SK-N-MC (cell line): ENCODE results near the gene PARVB.
A peak's percentile ranks its signal among the peaks of the same experiment; 100 is the strongest.

Source experiments
- DNase-seq: peaks from one replicate; pipeline ENCODE4 v3.0.0-alpha.2; 2011; ENCODE audit warnings: low read depth, low spot score
- H3K27ac ChIP-seq: fragments of 200-600 bp; sonication (generic); 2 replicates; pipeline ENCODE4 v1.5.1; 2016; ENCODE audit warnings: mixed run types
- H3K36me3 ChIP-seq: fragments of 200-600 bp; sonication (generic); 2 replicates; pipeline ENCODE4 v1.6.1; 2017; ENCODE audit warnings: antibody characterized with exemption, low read length, mixed read lengths; ENCODE audit not compliant: insufficient read depth
- H3K4me3 ChIP-seq: fragments of 200-600 bp; sonication (generic); 2 replicates; pipeline ENCODE4 v1.5.1; 2016
- H3K9ac ChIP-seq: fragments of 200-600 bp; sonication (generic); 2 replicates; pipeline ENCODE4 v1.8.0; 2017; ENCODE audit warnings: mixed run types, mixed read lengths; ENCODE audit not compliant: insufficient read length
- H3K9me3 ChIP-seq: fragments of 200-600 bp; sonication (generic); 2 replicates; pipeline ENCODE4 v1.6.1; 2017; ENCODE audit warnings: low read depth, mild to moderate bottlenecking, antibody characterized with exemption, low read length, moderate library complexity, mixed read lengths
- EZH2 ChIP-seq: fragments of 200-600 bp; sonication (generic); IDR thresholded peaks from one replicate; pipeline ENCODE4 v1.6.1; 2017; ENCODE audit warnings: antibody characterized with exemption
- FOXP2 ChIP-seq: optimal IDR thresholded peaks from 2 replicates; pipeline ENCODE3; 2011; ENCODE audit warnings: mild to moderate bottlenecking, moderate library complexity; ENCODE audit not compliant: insufficient read depth; ENCODE audit errors: extremely low read length, control extremely low read depth
- POLR2AphosphoS5 ChIP-seq: IDR thresholded peaks from 2 replicates; pipeline ENCODE4 v1.6.1; 2012; ENCODE audit warnings: mild to moderate bottlenecking, low read depth, low read length, borderline replicate concordance

The PARVB gene

DNA sequence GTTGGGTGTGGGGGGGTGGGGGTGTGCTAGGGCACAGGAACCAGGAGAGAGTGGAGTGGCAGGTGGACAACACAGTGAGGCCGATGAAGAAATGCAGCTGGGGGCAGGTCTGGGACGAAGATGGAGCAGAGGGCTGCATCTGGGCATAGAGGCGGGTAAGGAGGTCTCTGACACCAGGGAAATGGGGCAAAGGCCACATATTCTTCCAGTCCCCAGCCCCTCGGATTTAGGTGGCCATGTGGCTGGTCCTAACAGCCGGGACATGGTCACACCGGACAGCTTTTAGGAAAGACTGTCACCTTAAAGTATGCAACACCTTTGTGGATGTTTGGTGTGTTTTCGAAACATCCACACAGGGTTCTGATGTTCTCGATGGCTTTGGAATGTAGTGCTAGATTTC lies 151.6 kb downstream of the PARVB start:
- no peak overlapping the region for H3K27ac ChIP-seq
- no peaks in the 10 kb centered on the region for H3K9me3 ChIP-seq
- no peak for DNase-seq
- H3K4me3 ChIP-seq: no peak overlapping the region
- TF ChIP-seq FOXP2 (no peak), EZH2 (no peak), POLR2AphosphoS5 (no peak)
- H3K9ac ChIP-seq: no peak overlapping the region
- H3K36me3 ChIP-seq: no peaks in the 10 kb centered on the region

DNA sequence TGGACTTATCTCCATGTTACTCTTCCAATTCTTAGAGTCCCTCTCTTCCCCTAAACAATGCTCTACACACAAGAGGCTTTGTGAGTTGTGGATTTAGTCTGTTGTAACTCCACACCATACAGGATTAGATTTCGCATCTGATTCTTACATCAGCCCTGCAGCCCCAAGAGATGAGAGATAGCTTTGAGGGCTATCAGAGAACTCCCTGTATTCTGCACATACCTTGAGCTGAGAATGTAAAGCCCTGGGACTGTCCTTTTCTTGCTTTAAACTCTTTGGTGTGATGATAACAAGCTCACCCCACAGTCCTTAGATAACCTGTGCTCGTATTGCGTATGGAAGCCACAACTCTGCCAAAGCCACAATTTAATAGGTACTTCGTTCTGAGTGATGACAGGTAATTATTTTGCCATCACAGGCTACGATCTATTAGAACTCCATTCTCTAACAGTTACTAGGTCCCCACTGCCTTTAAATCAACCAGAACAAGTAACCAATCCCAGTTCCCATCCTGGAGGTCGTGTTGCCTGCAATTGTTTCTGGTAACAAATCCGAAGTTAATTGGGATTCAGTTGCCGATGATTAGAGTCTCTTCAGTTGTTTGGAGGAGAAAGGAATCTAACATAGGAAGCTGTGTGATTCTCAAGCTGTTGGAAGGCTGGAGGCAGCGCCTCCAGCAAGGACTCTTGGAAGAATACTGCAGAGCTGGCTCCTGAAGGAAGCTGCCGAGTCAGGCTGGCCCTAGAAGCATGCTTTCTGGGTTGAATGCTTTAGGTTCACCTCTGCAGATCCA lies 155.3 kb downstream of the PARVB start:
- no peak for DNase-seq
- Histone ChIP-seq H3K9me3 (no peaks in the 10 kb centered on the region), H3K36me3 (no peaks in the 10 kb centered on the region), H3K4me3 (peak overlapping the region; percentile 49), H3K27ac (peak overlapping the region; percentile 86), H3K9ac (peak overlapping the region; percentile 51)
- no peak for TF ChIP-seq FOXP2
- no peak for TF ChIP-seq POLR2AphosphoS5
- TF ChIP-seq EZH2: no peak

DNA sequence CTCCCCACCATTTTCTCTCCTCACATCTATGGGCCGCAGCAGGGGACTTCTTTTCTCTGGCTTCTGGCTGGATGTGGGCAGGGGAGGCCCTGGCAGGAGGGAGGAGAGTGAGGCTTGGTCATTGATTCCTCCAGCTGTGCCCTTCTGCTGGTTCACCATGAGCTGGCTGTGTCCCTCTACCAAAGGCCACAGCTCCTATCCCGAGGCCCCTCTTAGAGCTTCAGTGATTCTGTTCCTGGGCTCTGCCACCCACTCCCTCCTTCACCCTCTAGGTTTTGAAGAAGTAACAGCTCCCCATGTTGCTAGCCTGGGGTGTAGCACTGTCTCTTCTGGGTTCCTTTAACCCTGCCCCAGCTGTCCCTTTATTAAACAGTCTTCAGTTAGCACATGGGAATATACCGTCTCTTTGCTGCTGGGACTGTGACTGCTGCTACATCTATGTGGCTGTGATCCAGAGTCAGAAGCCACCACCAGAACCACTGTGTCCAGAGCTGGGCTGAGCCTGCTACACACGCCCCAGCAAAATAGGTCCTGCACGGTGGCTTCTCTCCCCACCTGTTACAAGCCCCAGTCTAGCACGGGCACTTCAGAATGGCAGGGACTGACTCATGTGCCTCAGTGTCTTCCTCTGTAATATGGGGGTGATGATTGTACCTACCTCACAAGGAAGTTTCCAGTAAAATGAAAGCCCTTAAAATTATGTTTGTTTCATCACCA lies 156.0 kb downstream of the PARVB start:
- peak overlapping the region; percentile 49 for H3K4me3 ChIP-seq
- H3K9ac ChIP-seq: peak overlapping the region; percentile 51

DNA sequence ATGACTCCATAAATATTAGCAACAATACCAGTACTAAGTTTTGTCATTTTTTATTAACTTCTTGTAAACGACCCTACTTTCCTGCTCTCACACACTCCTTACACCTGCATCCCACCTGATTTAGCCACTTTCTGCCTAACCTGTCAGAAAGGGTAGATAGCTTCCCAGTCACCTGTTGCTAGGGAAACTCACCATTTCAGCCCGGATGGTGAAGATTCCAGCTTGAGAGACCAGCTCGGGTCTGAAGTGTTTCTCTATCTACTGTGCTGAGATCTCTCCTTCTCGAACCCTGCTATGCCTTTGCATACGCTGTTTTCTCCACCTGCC lies 156.6 kb downstream of the PARVB start, which contains the start of gene PARVG:
TSS of gene PARVG (plus strand) at position 220 of the 327 bp plus-strand sequence. CDS start 2,405 bp downstream, outside the sequence.
- H3K9me3 ChIP-seq: no peaks in the 10 kb centered on the region
- no peaks in the 10 kb centered on the region for H3K36me3 ChIP-seq
- TF ChIP-seq EZH2 (no peak), FOXP2 (no peak), POLR2AphosphoS5 (no peak)
- H3K27ac ChIP-seq: peak within 1 kb of the TSS; percentile 86
- peak within 1 kb of the TSS; percentile 54 for H3K4me3 ChIP-seq
- peak within 1 kb of the TSS; percentile 53 for H3K9ac ChIP-seq
- DNase-seq: no peak

More for the DNA sequence above, 156.0 kb downstream of the PARVB start:
- no peak for DNase-seq
- Histone ChIP-seq H3K27ac (peak overlapping the region; percentile 86), H3K36me3 (no peaks in the 10 kb centered on the region), H3K9me3 (no peaks in the 10 kb centered on the region)
- TF ChIP-seq POLR2AphosphoS5 (no peak), FOXP2 (no peak), EZH2 (no peak)

DNA sequence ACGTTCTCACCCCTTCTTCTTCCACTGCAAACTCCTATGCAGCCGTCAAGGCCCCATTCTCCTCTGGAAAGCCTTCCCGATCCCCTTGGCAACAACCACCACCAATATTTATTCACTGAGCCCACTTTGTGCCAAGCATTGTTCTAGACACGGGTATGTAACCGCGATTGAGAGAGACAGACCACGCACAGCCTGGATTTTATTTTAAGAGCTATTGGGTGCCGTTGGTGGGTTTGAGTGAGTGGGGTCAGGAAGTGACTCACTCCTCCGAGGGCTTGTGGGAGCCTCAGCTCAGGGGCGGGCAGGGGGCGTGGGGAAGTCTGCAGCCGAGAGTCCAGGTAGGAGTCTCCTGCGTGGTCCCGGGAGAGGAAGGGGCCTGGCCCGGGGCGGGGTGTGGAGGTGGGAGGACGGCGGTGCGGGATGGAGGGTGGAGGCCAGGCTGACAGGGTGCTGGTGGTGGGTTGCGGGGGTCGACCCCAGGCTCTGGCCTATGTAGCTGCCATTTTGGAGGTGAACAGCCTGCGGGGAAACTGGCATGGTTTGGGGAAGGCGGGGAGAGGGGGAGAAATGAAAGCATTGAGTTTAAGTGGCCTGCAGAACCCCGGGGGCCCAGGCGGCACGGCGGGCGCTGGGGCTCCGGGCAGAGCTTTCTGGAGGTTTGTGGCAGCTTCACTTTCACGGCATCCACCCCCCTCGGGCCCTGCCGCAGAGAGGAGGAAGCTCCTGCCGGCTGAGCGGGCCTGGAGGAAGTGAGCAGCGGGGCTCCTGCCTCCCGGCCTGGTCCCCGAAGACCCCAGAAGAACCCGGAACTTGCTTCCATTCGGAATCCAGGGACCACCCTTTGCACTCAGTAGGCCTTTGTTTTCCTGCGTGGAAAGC lies 157.2 kb downstream of the PARVB start:
- peak overlapping the region; percentile 54; the same call in 1 of the 2 replicates for H3K4me3 ChIP-seq
- no peaks in the 10 kb centered on the region for H3K36me3 ChIP-seq
- peak overlapping the region; percentile 59 for H3K27ac ChIP-seq
- TF ChIP-seq EZH2: no peak
- DNase-seq: no peak
- H3K9me3 ChIP-seq: no peaks in the 10 kb centered on the region
- H3K9ac ChIP-seq: peak overlapping the region; percentile 53

DNA sequence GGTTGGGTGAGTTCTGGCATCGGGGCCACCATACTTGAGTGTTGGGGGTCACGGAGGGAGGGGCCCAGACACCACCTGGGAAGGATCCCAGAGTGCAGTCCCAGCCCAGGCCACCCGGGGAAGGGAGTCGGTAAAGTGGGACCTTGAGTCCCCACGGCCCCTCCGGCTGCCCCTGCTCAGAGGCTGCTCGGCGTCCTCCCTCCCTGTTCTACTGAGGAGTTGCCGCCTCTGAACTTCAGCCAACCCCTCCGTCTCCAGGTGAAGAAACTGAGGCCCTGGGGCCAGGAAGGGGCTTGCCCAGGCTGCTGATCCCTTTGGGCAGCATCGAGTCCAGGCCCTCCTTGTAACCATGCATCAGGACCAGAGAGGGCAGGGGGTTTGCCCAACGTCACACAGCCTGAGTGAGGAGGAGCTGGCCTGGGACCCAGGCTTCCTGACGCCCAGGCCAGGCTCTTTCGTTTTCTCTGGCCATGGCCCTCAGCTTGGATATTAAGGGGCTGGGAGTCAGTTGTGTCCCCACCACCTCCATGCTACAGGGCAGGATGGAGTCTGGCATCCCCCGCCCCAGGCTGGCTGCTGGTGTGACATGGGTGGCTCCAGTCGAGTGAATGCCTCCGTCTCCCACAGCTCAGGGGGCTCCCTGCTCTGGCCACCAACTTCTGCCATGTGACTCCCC lies 157.9 kb downstream of the PARVB start:
- no peak for DNase-seq
- Histone ChIP-seq H3K36me3 (no peaks in the 10 kb centered on the region), H3K9ac (peak overlapping the region; percentile 53), H3K27ac (peak overlapping the region; percentile 59), H3K4me3 (peak overlapping the region; percentile 54; the same call in 1 of the 2 replicates), H3K9me3 (no peaks in the 10 kb centered on the region)
- TF ChIP-seq FOXP2: no peak
- TF ChIP-seq POLR2AphosphoS5: no peak
- no peak for TF ChIP-seq EZH2

DNA sequence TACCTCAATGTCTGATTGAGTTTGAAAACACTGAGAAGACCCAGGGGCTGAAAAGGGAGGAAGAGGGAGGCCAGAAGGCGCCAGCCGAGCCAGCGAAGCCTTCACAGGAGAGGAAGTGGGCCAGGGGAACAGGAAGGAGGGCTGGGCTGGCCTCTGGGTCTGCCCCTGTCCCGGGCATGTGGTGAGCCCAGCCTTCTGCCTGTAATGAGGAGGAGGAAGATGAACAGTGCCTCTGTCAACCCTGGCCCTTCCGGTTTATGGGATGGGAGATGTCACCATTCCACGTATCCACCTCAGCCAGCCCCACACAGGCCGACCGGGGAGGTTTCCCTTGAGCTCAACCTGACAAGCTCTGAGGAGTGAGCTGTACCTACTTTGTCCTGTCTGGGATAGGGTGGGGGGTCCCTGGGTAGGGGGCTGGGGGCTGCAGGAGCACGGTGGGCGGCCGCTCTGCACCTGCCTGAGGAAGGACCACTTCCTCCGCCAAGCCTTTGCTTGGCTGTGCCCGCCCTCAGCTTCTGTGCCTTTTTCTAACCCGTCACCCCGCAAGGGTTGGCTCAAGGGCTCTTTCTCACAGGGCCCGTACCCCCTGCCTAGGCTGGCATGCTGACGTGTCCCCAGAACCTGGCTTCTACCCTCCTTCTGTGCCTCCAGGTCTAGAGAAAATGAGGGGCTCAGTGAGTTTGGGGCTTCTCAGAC lies 158.6 kb downstream of the PARVB start:
- no peak overlapping the region for H3K27ac ChIP-seq
- DNase-seq: no peak
- no peak for TF ChIP-seq FOXP2
- no peak for TF ChIP-seq EZH2
- no peak for TF ChIP-seq POLR2AphosphoS5
- no peaks in the 10 kb centered on the region for H3K36me3 ChIP-seq
- H3K4me3 ChIP-seq: no peak overlapping the region
- no peaks in the 10 kb centered on the region for H3K9me3 ChIP-seq
- no peak overlapping the region for H3K9ac ChIP-seq
